Endothelial cell of umbilical vein (primary cell): Measurements from ENCODE around the gene PAPPA2. TPM values are rescaled to one million over a fixed set of nuclear protein-coding genes. Genes with fewer than 3 reads are reported as not detected.

Source experiments
- BruUV-seq: library from RNA; stranded (reverse); fragments of 400-500 nt; replicated peaks from 2 replicates; lab custom pipeline; 2021; lab: Mats Ljungman, UMichigan
- CTCF ChIA-PET: fragments of 300-600, 350-600 bp; sonication (Branson Sonifier 250); formaldehyde crosslinking; loops from one replicate; lab custom pipeline; 2021; ENCODE audit warnings: antibody characterized with exemption, inconsistent platforms; lab: Charles Lee
- POLR2A ChIA-PET: fragments of 300-600, 350-600 bp; sonication (Branson Sonifier 250); formaldehyde crosslinking; loops from one replicate; lab custom pipeline; 2021; ENCODE audit warnings: antibody characterized with exemption, inconsistent platforms; lab: Charles Lee
- DNase-seq: peaks from one replicate; pipeline ENCODE4 v3.0.0-alpha.2; 2011; ENCODE audit warnings: low read depth, low spot score
- FAIRE-seq: peaks from 2 replicates; lab custom pipeline; 2011; peaks lifted over from hg19 to GRCh38; lab: Jason Lieb, UNC
- H2AFZ ChIP-seq: 2 replicates; pipeline ENCODE4 v1.6.0; 2012; ENCODE audit warnings: low read depth, low read length, control low read depth, inconsistent platforms
- H3K27ac ChIP-seq: 2 replicates; pipeline ENCODE4 v1.5.1; 2011; ENCODE audit warnings: low read depth, mild to moderate bottlenecking, control low read depth, low read length, moderate library complexity; ENCODE audit not compliant: insufficient read depth
- H3K27me3 ChIP-seq, 2 experiments: 2 replicates each; pipeline versions ENCODE4 v1.6.0 to v1.6.1; 2011; ENCODE audit warnings: low read length in 2 of 2, mixed read lengths in 1 of 2; ENCODE audit not compliant: control insufficient read depth in 2 of 2, insufficient read depth in 2 of 2
- H3K36me3 ChIP-seq, 2 experiments: 2 replicates in 1 of 2; 3 replicates in 1 of 2; pipeline ENCODE4 v1.5.1; 2011; ENCODE audit warnings: low read length in 2 of 2, mild to moderate bottlenecking in 1 of 2, moderate library complexity in 1 of 2; ENCODE audit not compliant: control insufficient read depth in 2 of 2, insufficient read depth in 2 of 2; ENCODE audit errors: extremely low read depth in 1 of 2
- H3K4me1 ChIP-seq: 3 replicates; pipeline ENCODE4 v1.5.1; 2011; ENCODE audit warnings: mild to moderate bottlenecking, low read length; ENCODE audit not compliant: control insufficient read depth, insufficient read depth; ENCODE audit errors: extremely low read depth
- H3K4me2 ChIP-seq: 2 replicates; pipeline ENCODE4 v1.6.1; 2011; ENCODE audit warnings: low read length, control low read depth, mixed read lengths; ENCODE audit not compliant: insufficient read depth
- H3K4me3 ChIP-seq, 3 experiments: fragments of 200-600 bp in 1 of 3; sonication (generic), shearing (Covaris generic) in 1 of 3; replicated peaks in 1 of 3; 2 replicates each; pipeline ENCODE4 v1.5.1; 2011 to 2016; ENCODE audit warnings: control low read depth in 3 of 3, low read length in 3 of 3, mild to moderate bottlenecking in 2 of 3, inconsistent platforms in 1 of 3, low read depth in 1 of 3, moderate library complexity in 1 of 3; ENCODE audit not compliant: insufficient read depth in 1 of 3
- H3K79me2 ChIP-seq: 2 replicates; pipeline ENCODE4 v1.6.0; 2012; ENCODE audit warnings: low read length, inconsistent platforms; ENCODE audit not compliant: control insufficient read depth, insufficient read depth
- H3K9ac ChIP-seq: replicated peaks from 2 replicates; pipeline ENCODE3; 2011; ENCODE audit warnings: low read length, control low read depth; ENCODE audit not compliant: insufficient read depth; ENCODE audit errors: extremely low read depth
- H3K9me1 ChIP-seq: replicated peaks from 3 replicates; pipeline ENCODE4 v1.6.0; 2011; ENCODE audit warnings: mild to moderate bottlenecking, low read length; ENCODE audit not compliant: control insufficient read depth, insufficient read depth; ENCODE audit errors: extremely low read depth
- H3K9me3 ChIP-seq: replicated peaks from 2 replicates; pipeline ENCODE4 v1.5.1; 2012; ENCODE audit warnings: low read length, inconsistent platforms; ENCODE audit not compliant: control insufficient read depth, insufficient read depth
- H4K20me1 ChIP-seq: replicated peaks from 2 replicates; pipeline ENCODE3; 2011; ENCODE audit warnings: mild to moderate bottlenecking, low read length; ENCODE audit not compliant: control insufficient read depth, insufficient read depth; ENCODE audit errors: extremely low read depth
- EZH2 ChIP-seq: IDR thresholded peaks from 2 replicates; pipeline ENCODE4 v1.6.1; 2012; ENCODE audit warnings: borderline replicate concordance, low read depth, mild to moderate bottlenecking, moderate library complexity, low read length, inconsistent platforms; ENCODE audit not compliant: severe bottlenecking
- FOS ChIP-seq: IDR thresholded peaks from 2 replicates; pipeline ENCODE4 v1.6.1; 2011; ENCODE audit warnings: mild to moderate bottlenecking, low read length, moderate library complexity, borderline replicate concordance; ENCODE audit not compliant: insufficient read depth
- GATA2 ChIP-seq: IDR thresholded peaks from 2 replicates; pipeline ENCODE4 v1.7.0; 2011; ENCODE audit warnings: low read depth, mild to moderate bottlenecking, moderate library complexity, mixed read lengths, low read length; ENCODE audit not compliant: insufficient read length, insufficient read depth
- MYC ChIP-seq: IDR thresholded peaks from one replicate; pipeline ENCODE4 v1.6.1; 2011; ENCODE audit warnings: mild to moderate bottlenecking, low read depth, low read length
- POLR2A ChIP-seq: IDR thresholded peaks from 2 replicates; pipeline ENCODE4 v1.6.1; 2012; ENCODE audit warnings: low read depth, mild to moderate bottlenecking, control low read depth, low read length
- POLR2AphosphoS5 ChIP-seq: IDR thresholded peaks from 2 replicates; pipeline ENCODE4 v1.6.1; 2012; ENCODE audit warnings: low read depth, mild to moderate bottlenecking, control low read depth, low read length, moderate library complexity; ENCODE audit not compliant: insufficient read depth
- dilution Hi-C: fragments of 300-500 bp; cut with MboI; formaldehyde crosslinking; loops from one replicate; pipeline ENCODE4 v1.15.0; 2019; ENCODE audit warnings: low sequenced_read_pairs; ENCODE audit not compliant: extremely low pct_ligation_motif_present
- intact Hi-C: fragments of 100-400 bp; cut with micrococcal nuclease; formaldehyde crosslinking; loops from one replicate; pipeline ENCODE4 v1.10.0; 2022
- polyA plus RNA-seq, 4 experiments: library from polyadenylated mRNA; depleted of rRNA in 3 of 4; stranded (reverse) in 3 of 4; unstranded in 1 of 4; fragments of >200 nt; gene quantifications; 2 replicates each; pipeline versions ENCODE4 v1.2.1 to v1.2.3, GENCODE V29; 2011 to 2012; ENCODE audit warnings: missing spikeins in 1 of 4
- total RNA-seq: library from RNA; stranded (reverse); gene quantifications from 2 replicates; pipeline ENCODE4 v1.2.3, GENCODE V29; 2021
- TF ChIP-seq, protein P1 (sequence below), 2 donors: IDR thresholded peaks; 1 replicate in 1 of 2; 2 replicates in 1 of 2; pipeline ENCODE4 v1.5.1; 2011; ENCODE audit warnings: low read length in 2 of 2, mild to moderate bottlenecking in 2 of 2, moderate library complexity in 2 of 2, control low read depth in 1 of 2, inconsistent platforms in 1 of 2, low read depth in 1 of 2; ENCODE audit not compliant: insufficient read depth in 1 of 2; ENCODE audit errors: extremely low read depth in 1 of 2

Gene PAPPA2
- total and polyA plus RNA-seq, 2 donors (not counting 3 experiments of a cell fraction or from before 2014, with no cell fraction given): not detected

DNA sequence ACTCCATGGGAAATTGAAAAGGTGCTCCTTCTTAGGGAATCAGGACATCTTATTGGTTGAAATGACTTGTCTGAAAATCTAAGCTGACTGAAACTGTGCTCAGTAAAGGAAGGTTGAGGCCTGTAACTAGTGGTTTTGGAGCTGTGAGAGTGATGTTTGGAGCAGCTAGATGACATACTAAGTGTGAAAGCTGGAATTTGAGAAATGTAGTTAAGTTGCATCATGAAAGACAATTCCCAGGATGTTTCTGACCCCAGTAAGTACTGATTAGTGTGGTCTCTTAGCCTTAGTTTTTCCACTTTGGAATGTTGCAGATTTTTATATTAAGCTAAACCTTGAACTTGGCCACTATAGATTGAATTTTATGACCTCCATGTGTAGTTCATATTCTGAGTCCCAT, 154.9 kb downstream of the PAPPA2 start:
- Histone ChIP-seq H4K20me1 (no peaks in the 10 kb centered on the region), H3K4me1 (no peaks in the 10 kb centered on the region), H2AFZ (no peak overlapping the region), H3K79me2 (no peaks in the 10 kb centered on the region), H3K4me3 (no peak overlapping the region), H3K9me1 (no peaks in the 10 kb centered on the region), H3K27ac (no peak overlapping the region), H3K36me3 (no peaks in the 10 kb centered on the region), H3K9ac (no peak overlapping the region), H3K27me3 (no peaks in the 10 kb centered on the region), H3K9me3 (no peaks in the 10 kb centered on the region), H3K4me2 (no peak overlapping the region)
- dilution Hi-C loops (no loop called here), intact Hi-C loops (no loop called here)
- TF ChIP-seq, protein P1, sequence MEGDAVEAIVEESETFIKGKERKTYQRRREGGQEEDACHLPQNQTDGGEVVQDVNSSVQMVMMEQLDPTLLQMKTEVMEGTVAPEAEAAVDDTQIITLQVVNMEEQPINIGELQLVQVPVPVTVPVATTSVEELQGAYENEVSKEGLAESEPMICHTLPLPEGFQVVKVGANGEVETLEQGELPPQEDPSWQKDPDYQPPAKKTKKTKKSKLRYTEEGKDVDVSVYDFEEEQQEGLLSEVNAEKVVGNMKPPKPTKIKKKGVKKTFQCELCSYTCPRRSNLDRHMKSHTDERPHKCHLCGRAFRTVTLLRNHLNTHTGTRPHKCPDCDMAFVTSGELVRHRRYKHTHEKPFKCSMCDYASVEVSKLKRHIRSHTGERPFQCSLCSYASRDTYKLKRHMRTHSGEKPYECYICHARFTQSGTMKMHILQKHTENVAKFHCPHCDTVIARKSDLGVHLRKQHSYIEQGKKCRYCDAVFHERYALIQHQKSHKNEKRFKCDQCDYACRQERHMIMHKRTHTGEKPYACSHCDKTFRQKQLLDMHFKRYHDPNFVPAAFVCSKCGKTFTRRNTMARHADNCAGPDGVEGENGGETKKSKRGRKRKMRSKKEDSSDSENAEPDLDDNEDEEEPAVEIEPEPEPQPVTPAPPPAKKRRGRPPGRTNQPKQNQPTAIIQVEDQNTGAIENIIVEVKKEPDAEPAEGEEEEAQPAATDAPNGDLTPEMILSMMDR (IDR thresholded peaks at IDR 0.05; ENCODE audit: extremely low read depth in 1 of 2, insufficient read depth in 1 of 2, low read depth in 1 of 2, low read length in 2 of 2): no peak
- TF ChIP-seq EZH2: no peak
- no peak for TF ChIP-seq FOS
- no peak for TF ChIP-seq POLR2A
- TF ChIP-seq GATA2: no peak
- TF ChIP-seq MYC: no peak
- TF ChIP-seq POLR2AphosphoS5: no peak
- POLR2A ChIA-PET: no interaction called here
- FAIRE-seq (no peak), DNase-seq (no peak)
- no TSS peak for BruUV-seq
- CTCF ChIA-PET: no interaction called here
